AG09319 (cell line): ENCODE results near the gene TMEM108.

ENCODE experiments used
- DNase-seq: peaks from one replicate; pipeline ENCODE4 v3.0.0-alpha.2; 2010; ENCODE audit warnings: low read depth; ENCODE audit errors: extremely low read depth
- CTCF ChIP-seq: IDR thresholded peaks from 2 replicates; pipeline ENCODE4 v1.5.1; 2011; ENCODE audit warnings: low read depth, mild to moderate bottlenecking, inconsistent platforms, low read length, moderate library complexity

Gene TMEM108

GRCh38 chr3:133259767-133260166, 221.6 kb downstream of the TMEM108 start:
- TF ChIP-seq CTCF, result no peak
- no peak for DNase-seq

DNA sequence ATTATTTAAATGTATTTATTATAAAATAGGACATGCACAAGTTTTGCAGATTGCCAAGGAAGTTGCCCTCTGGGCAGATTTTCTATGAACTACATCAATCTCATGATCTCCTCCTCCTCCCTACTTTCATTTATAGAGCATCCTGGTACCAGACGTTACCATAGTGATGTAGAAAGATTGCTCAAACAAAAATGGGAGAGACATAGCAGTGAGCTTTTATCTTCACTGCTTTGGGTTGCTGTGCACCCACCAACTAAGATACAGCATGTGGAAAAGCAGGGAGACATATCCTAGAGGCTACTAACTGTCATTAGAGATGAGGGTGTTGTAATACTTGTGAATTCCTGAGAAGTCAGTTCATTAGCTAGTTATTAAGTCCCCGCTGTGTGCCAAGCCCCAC, 224.1 kb downstream of the TMEM108 start:
- no peak for TF ChIP-seq CTCF
- DNase-seq, result no peak

DNA sequence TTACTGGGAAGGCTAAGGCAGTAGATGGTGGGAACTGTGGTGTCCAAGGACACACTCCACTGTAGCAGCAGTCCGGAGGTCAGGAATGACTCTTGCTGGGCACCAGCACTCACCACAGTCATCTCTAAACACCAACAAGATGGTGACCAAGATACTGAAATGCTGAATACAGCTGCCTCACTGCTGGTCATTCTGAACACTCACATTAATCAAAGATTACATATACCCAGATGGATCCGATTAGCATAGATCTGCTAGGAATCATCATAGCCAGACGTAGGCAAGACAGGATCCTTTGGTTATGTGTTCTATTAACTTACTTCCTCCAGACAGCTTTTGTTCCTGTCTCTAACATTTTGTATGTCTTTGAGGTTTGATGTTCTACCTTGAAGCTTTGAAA, 226.7 kb downstream of the TMEM108 start:
- TF ChIP-seq CTCF, result no peak
- no peak for DNase-seq

DNA sequence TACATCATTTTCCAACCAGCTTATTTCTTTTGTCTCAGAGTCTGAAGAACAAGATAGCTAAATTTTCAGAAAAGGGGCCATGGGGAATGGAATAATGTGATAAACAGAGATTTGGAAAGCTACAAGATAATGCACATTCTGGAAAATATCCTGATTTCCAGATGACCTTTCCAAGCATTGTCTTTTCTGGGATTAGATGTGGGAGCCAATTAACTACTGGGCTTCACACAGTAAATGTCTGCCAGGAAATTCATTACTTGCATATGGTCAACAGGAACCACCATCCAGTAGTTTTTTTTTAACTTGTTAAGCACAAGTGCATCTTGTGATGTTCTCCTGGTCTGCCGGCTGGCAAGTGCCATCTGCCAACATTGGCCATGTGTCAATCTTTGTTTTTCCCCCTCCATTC, 230.5 kb downstream of the TMEM108 start:
- DNase-seq, result no peak
- no peak for TF ChIP-seq CTCF

DNA sequence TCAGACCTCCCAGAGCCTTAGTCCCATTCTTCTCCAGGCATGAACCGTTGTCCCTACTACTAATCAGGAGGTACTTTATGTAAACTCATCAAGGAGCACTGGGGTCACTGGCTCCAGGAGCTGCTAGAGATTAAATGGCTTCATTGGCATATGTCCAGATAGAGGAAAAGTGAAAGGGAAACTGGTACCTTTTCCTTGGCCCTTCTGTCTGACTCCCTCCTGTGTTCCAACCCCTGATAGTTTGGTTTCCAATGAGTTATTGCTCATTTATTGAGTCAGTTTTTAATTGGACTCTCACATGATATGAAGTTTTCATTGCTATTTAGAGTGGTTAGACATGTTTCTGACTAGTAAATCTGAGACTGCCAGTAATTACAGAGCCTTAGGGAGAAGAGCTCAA, 231.2 kb downstream of the TMEM108 start:
- no peak for TF ChIP-seq CTCF
- DNase-seq, result no peak

- no peak for TF ChIP-seq CTCF
- DNase-seq, result no peak
Measured at GRCh38 chr3:133270631-133271030, 232.4 kb downstream of the TMEM108 start.

DNA sequence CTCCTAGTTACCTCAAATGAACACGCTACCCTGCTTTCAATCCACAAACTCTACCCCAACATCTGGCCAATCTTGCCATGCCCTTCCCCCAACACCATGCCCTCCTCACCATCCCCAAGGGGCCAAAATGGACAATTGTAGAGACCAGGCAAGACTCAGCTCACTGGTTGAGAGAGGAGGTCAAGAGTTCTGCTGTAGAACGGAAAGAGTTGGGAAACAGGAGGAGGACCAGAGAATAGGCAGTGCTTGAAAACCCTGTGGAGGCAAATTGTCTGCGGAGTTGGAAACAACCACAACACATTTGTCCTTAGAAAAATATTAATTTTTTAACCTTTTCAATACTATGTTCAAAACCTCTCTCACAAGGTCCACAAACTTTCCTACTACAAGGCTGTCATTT, 232.9 kb downstream of the TMEM108 start:
- no peak for DNase-seq
- no peak for TF ChIP-seq CTCF
